ENCODE data around the gene MORC3.
"Not testable (repeated sequence)": the region's sequence is repeated elsewhere in the genome, so short reads cannot be mapped to it uniquely, and the experiment has no call there.

MORC3 gene

DNA sequence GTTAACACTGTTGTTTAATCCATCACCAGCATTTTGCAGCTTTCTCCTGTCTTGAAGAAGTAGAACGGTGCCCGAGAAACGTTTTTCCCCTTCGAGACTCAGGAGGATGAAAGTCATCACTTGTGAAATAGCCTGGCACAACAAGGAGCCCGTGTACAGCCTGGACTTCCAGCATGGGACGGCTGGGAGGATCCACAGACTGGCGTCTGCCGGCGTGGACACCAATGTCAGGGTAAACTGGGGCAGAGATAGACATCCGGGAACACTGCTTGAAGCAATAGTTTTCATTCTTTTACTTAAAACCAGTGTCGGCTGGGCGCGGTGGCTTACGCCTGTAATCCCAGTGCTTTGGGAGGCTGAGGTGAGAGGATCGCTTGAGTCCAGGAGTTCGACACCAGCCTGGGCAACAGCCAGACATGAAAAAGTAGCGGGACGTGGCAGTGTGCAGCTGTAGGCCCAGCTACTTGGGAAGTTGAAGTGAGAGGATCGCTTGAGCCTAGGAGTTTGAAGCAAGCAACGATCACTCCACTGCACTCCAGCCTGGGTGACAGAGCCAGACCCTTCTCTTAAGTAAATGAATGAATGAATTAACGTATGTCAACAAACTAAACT lies 66.1 kb downstream of the MORC3 start:
- no peak for DNase-seq

DNA sequence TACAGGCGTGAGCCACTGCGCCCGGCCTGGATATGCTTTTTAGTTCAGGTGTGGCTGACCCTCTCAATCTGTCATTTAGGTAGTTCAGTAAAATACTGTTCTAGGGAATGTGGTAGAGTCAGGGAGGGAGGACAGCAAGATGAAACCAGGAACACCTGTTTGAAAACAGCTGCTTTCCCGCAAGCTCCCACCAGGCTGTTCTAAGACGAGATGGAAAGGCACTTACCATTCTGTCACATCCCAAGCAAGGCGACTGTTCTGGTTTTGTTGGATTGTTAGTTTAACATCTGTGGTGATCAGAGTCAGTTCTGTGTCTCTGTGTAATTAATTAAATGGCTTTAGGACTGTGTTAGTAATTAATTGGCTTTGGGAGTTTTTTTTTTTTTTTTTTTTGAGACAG lies 68.1 kb downstream of the MORC3 start:
- DNase-seq: no peak

DNA sequence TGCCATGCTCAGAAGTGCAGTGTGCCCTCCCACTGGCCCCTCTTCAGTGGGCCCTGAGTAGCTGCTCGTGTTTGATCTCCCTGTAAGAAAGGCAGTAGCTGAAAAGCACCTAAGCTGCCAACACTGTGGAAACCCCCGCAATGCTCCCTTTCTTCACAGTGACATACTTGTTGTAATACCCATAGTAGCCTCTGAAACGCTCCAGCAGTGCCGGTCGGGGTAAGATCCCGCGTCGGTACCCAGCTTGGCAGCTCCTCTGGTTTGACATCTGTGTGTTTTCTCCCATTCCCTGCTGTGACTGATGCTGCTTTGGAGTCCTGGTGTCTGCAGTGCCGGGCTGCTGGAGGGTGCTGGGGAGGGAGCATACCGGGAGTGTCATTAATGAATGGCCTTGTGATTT lies 68.8 kb downstream of the MORC3 start:
- DNase-seq: no peak

DNA sequence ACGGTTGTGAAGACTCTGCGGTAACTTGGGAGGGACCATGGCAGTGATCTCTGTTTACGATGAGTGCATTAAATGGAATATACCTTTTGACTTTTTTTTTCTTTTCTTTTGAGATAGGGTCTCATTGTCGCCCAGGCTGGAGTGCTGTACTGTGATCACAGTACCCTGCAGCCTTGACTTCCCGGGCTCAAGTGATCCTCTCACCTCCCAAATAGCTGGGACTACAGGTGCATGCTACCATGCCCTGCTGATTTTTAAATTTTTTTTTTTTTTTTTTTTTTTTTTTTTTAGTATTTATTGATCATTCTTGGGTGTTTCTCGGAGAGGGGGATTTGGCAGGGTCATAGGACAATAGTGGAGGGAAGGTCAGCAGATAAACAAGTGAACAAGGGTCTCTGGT lies 71.7 kb downstream of the MORC3 start:
- DNase-seq: not testable (repeated sequence)

DNA sequence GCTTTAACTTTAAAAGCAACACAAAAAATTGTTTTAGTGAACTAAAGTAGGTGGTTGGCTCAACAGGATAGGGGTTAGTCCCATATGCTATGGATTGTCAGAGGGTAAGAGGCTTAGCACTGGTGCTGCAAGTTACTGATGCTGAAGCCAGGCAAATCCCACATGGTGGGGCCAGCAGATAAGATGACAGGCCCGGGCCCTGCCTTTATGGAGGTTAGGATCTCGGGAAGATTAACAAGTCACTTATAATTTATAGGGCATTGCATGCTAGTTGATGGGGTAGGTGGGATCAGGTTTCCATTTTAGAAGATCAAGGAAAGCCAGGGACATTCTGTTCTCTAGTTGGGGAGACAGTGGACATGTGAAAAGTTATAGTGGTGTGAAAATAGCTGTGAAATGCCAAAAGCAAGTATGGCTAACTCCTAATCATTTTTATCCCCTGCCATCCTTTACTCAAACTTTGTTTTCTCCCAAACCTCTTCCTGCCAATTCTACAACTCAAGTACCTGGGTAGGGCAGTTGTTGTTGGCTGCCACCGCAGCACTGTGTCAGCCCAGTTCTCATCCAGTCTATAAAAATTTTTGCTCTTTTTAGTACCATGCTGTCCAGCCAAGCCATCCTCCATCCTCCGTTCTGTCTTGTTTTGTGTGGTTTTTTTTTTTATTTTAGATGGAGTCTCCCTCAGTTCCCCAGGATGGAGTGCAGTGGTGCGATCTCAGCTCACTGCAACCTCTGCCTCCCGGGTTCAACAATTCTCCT lies 75.5 kb downstream of the MORC3 start:
- DNase-seq: no peak

DNA sequence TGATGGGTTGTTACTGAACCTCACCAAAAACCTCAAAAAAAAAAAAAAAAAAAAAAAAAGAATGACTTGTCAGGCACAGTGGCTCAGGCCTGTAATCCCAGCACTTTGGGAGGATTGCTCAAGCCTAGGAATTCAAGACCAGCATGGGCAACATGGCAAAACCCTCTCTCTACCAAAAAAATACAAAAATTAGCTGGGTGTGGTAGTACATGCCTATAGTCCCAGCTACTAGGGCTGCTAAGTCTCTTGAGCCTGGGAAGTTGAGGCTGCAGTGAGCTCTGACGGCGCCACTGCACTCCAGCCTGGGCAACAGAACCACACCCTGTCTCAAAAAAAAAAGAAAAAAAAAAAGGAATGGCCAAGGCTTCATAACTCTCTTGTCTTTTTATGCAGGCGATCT lies 76.3 kb downstream of the MORC3 start:
- DNase-seq: no peak

DNA sequence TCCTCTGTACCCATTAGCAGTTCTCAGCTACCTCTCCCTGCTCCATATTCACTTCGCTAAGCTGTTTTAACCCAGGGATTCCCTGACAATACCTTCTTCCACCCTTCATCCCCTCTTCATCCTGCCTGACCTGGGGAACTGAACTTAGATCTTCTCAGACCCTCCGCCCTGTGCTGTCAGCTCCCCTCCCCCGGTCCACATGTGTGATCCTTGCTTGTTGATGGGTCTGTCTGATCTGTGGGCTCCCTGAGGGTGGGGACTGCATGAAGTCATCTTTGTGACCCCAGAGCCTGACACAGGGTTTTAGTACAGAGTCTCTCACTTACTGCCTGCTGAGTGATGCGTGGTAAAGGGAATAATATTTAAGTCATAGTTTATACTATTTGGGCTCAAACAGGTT lies 77.0 kb downstream of the MORC3 start:
- DNase-seq: no peak

DNA sequence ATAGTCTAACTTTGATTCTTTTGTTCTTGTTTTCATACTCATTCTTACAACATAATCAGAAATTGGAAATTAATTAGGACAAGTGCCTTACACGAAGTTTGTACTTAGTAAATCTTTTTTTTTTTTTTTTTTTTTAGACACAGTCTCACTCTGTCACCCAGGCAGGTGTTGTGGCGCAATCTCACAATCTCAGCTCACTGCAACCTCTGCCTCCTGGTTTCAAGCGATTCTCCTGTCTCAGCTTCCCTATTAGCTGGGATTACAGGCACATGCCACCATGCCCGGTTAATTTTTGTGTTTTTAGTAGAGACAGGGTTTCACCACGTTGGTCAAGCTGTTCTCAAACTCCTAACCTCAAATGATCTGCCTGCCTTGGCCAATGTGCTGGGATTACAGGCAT lies 77.6 kb downstream of the MORC3 start:
- DNase-seq: no peak

DNA sequence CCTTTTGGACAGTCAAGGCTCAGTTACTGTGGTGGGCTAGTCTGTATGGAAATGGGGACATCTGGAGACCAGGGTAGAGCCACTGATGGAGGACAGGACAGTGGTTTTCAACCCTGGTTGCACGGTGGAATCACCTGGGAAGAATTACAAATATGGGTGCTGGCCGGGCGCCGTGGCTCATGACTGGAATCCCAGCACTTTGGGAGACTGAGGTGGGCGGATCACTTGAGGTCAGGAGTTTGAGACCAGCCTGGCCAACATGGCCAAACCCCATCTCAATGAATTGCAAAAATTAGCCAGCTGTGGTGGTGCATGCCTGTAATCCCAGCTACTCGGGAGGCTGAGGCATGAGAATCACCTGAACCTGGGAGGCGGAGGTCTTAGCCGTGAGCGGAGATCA lies 79.7 kb downstream of the MORC3 start:
- not testable (repeated sequence) for DNase-seq

DNA sequence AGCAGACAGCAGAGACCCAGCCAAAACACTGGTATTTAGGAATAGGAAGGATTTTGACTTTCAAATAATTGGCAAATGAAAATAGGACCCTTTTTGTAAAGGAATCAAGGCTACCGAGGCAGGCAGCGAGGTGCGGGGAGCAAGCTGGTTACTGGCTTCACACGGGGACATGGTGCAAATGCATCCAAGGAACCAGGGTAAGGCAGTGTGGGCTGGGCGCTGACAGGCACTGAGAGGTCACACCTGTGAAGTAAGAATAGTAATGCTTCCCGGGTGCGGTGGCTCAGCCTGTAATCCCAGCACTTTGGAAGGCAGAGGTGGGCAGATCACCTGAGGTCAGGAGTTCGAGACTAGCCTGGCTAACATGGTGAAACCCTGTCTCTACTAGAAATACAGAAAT lies 80.7 kb downstream of the MORC3 start:
- DNase-seq: no peak

DNA sequence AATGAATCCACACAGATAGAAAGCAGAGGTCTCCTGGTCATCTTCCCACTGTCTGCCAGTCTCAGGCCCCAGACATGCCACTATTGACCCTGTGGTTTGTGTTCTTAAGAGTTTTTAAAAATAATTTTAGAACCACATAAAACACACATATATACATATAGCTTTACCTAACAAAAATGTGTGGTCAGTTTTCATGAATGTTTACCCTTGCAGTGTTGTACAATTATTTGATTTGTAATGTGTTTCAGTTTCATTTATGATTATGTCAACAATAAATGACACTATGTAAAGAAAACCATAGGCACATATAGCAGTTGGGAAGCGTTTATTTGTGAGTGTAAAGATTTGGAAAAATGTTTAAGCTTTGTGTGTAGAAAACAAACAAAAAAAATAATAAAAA lies 82.3 kb downstream of the MORC3 start:
- DNase-seq: no peak

DNA sequence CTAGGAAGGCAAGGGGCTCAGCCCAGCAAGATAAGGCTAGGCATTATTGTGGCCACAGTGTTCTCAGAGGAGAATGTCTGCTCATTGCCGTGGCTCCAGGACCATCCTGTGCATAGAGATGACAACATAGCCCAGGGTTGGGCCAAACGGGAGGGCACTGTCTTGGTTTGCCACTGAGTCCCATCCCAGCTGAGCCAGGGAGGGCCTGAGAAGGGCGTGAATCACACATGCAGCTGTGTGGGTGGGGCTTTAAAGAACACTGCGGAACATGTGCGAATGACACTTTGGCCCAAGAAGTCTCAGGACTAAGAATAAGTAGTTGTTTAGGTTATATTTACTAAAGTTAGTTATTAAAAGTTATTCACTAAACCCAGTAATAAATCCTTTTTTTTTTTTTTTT lies 83.7 kb downstream of the MORC3 start:
- no peak for DNase-seq

DNA sequence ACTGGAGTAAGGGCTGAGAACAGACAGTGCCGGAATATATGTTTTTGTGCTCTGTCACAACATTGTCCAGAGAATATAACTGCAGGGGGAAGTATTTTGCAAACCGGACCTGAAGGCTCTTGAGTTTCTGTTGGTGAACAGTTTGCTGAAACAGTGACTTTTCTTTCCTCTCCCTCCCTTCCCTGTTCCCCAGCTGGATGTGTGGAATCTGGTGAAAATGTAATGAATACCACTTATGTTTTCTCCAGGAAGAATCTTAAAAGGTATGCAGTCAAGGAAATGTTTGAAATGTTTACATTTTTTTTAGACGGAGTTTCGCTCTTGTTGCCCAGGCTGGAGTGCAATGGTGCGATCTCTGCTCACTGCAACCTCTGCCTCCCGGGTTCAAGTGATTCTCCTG lies 88.6 kb downstream of the MORC3 start:
- no peak for DNase-seq

DNA sequence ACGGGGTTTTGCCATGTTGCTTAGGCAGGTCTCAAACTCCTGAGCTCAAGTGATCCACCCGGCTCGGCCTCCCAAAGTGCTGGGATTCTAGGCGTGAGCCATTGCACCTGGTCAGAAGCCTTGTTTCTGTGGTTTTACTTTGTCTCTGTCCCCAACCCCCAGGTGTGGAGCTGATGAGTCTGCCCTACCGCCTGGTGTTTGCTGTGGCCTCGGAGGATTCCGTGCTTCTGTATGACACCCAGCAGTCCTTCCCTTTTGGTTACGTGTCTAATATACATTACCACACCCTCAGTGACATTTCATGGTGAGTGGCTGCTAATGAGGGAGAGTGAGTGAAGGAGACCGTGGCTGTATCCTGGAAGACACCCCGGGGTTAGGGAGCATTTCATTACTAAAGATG lies 91.3 kb downstream of the MORC3 start:
- DNase-seq: no peak

DNA sequence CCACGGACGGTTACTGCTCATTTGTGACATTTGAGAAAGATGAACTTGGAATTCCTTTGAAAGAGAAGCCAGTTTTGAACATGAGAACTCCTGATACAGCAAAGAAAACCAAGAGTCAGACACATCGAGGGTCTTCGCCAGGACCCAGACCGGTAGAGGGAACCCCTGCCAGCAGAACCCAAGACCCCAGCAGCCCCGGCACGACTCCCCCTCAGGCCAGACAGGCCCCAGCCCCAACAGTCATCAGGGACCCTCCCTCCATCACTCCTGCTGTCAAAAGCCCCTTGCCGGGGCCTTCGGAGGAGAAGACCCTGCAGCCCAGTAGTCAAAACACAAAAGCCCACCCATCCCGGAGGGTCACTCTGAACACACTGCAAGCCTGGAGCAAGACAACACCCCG lies 92.9 kb downstream of the MORC3 start:
- DNase-seq: no peak

DNA sequence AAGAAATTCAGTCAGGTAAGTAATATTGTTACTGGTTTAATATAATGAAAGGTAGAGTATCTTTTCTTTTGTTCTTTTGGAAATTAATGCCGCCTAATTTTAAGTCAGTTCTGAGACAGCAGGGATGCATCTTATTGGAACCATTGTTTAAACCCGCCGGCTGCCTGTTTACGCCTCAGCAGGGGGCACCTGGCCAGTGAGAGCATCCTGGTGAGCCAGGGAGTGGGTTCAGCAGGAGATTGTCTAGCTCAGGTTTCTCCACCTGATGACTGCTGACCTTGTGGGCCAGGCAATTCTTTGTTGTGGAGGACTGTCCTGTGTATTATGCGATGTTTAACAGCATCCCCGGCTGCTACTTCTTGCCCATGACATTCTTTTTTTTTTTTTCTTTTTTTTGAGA lies 95.4 kb downstream of the MORC3 start:
- DNase-seq: no peak

DNA sequence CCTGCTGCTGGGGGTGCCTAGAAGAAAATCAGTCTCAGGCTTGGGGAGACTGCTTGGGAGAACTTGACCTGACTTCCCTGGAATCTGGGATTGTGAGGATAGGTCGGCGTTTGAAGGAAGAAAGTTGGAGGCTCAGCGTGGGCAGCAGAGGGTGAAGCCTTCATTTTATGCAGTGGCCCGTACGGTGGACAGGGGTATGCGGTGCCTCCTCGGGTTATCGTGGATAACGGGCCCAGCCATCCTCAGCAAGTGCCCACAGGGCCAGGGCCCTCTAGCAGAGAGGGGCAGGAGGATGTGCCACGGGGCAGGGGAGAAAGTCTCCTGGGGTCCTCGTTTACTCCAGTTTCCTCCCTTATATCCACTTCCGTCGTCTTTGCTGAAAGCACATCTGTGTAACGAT lies 99.2 kb downstream of the MORC3 start:
- DNase-seq: no peak

DNA sequence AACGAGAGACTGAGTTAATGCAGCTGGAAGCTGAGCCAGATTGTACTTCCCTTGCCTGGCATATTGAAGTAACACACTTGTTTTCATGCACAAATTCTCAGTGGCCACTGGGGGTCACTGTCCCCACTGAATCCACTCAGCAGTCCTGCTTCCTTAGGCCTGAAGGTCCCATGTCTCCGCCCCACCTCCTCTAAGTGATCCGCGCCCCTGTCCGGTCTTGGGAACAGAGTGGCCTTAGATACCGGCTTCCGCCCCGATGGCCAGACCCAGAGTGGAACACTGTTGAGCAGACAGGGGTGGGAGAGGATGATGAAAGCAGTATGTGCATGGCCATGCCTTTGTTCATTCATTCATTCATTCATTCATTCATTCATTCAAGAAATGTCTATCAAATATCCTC lies 100.0 kb downstream of the MORC3 start:
- peak; percentile 12 to 25 for DNase-seq

DNA sequence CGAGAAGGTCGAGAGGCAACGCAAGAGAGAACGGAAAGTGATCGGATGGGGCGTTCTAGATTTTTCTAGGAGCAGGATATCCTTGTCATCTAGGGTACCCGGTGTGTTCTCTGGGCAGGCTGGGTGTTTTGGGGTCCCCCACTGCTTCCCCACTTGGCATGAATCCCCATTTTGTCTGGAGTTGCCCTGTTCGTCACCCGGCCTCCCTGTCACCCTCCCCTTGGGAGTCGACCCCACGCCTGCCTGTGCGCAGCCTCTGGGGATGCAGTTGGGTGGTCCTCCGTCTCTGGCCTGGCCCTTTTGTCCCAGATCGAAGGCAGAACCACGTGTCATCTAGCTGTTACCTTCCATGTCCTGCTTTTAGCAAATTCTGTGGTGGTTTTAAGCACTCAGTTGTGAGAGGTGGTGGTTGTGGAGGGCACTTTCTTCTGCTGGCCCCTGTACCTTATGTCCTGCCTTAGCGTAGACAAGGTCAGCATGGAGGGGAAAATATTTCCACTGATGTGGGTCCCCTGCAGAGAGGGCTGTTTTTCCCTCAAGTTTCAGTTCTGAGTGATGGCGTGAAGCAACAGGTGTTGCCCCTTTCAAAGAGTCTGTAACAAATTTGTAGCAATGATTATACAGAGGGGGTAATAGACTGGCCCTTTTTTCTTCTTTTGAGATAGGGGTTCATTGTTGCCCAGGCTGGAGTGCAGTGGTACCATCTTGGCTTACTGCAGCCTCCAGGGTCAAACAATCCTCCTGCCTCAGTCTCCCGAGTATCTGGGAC lies 100.8 kb downstream of the MORC3 start:
- DNase-seq: no peak

DNA sequence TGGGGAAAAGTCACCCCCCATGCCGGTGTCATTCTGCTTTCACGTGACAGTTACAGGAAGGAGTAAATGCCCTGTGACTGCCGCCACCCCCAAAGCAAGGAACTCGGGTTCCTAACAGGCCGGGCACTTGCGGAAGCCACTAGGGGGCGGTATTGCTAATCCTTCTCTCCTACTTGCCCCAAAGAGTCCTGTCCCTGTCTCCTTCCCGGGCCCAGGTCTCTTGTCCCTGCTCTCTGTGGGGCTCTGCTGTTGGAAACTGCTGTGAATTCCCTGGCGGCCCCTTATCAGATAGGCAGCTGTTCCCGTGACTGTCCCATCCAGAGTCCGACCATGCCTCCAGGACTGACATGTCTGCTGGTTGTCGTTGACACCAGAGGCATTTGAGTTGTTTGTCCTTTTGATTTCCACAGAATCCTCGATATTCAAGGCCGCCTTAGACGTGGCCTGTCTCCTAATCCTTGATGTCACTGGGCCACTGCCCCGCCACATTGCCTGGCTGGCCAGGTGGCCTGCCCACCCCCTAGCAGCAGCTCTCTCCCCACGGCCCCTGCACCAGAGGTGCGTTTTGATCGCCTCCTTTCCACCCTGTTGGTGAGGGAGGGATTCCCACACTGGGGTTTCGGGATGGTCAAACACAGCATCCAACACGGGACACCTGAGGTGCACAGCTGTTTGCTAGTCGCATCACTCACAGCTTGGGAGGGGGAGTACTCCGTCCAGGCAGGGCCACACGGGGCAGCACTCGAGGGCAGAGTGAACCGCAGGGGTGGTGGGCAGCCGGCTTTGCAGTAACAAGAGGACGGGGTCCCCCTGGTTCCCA lies 102.5 kb downstream of the MORC3 start:
- no peak for DNase-seq

DNA sequence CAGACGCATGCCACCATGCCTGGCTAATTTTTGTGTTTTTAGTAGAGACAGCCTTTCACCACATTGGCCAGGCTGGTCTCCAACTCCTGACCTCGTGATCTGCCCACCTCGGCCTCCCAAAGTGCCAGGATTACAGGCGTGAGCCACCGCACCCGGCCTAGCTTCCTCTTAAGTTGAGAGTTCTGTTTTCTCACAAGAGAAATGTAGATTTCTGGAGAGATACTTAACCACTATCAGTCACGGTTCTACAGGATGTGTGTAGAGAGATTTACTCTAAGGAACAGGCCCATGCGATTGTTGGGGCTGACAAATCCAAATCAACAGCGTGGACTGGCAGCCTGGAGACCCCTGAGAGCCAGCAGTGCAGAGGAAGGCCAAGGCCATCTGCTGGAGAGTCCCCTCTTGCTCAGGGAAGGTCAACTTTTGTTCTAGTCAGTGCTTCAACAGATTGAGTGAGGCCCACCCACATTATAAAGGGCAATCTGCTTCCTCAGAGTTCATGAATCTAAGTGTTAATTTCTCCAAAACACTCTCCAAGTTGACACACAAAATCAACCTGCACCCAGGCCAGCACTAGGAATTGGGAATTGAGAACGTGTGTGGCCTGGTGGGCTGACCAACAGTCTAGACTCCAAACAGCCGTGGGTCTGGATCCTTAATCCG lies 103.9 kb downstream of the MORC3 start:
- DNase-seq: no peak

DNA sequence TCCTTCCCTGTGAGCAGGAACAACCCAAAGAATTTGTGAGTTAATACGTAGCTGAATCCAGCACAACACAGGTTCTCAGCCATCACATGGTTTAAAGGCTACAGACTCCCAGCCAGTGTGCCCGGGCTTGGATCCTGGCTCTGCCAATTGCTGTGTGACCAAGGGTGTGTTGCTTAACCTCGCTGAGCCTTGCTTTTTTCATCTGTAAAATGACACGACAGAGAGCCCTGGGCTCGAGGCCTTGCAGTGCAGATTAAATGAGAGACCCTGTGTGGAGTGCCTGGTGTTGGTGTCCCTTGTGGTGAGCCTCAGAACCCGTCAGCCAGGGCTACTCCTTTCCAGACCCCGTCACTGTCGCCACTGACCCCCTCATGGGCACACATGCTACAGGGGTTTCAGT lies 104.6 kb downstream of the MORC3 start:
- no peak for DNase-seq

DNA sequence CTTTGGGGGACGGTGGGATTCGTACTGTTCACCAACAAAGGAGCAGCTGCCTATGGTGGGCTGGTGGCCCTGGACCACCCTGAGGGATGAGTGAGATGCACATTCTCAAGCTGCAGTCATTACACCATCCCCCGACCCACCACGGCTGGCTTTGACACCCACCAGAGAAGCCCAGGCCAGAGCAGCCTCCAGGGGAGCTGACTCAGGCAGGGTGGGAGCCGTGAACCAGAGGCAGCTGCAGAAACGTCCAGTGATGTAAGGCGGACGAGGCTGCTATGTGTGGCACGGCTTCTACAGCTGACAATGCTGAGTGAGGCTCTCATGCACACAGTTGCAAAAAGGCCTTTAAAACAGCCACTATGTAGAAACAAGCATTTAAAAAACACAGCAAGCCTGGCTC lies 105.3 kb downstream of the MORC3 start:
- no peak for DNase-seq

All from activated CD4-positive, alpha-beta T cell treated with anti-CD3 and anti-CD28 coated beads, Interleukin-2, amount 50 U/mL, for 4 hours (primary cell).